ENCODE measurements around the gene SLC10A7. TPM values are rescaled to one million over a fixed set of nuclear protein-coding genes. Genes with fewer than 3 reads are reported as not detected.

Gene SLC10A7
- total RNA-seq, 1 donor from 2014 or later = 23.5 TPM

- Histone ChIP-seq H3K9me3 (peaks cover 8% of the 10 kb centered on the region), H3K4me1 (peaks cover 28% of the 10 kb centered on the region), H3K36me3 (no peaks in the 10 kb centered on the region), H3K4me3 (no peak overlapping the region), H3K27ac (peak overlapping the region; percentile 64), H3K27me3 (ENCODE audit: low read depth) (no peaks in the 10 kb centered on the region)
- ATAC-seq (no peak), DNase-seq (no peak)
- no peak for TF ChIP-seq CTCF (IDR thresholded peaks at IDR 0.05)
- intact Hi-C loops (cut with DNase I) = no loop called here
Measured at GRCh38 chr4:146236216-146236615, 285.5 kb downstream of the SLC10A7 start.

DNA sequence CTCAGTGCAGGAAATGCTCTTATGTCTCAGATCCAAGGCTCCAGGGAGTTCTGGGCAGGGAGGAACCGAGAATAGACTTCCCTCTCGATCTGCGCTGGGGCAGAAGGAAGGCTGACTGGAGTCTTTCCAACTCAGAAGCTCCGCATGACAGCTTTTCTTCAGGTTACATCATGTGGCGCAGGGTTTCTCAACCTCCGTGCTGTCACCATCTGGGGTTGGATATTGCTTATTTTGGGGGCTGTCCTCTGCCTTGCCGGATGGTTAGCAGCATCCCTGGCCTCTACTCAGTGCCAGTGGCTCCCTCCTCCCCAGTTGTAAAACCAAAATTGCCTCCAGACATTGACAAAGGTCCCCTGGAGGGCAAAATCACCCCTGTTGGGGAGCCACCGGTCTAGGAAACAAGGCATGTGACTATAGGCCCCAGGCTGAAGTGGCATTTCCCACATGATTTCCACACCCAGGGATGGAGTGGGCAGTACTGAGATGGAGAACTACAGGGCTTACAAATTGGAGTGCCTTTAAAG, 286.0 kb downstream of the SLC10A7 start:
- peak overlapping the region; percentile 64 for H3K27ac ChIP-seq
- H3K9me3 ChIP-seq = peaks cover 8% of the 10 kb centered on the region
- H3K27me3 ChIP-seq (ENCODE audit: low read depth) = no peaks in the 10 kb centered on the region
- ATAC-seq = peak; percentile 65
- intact Hi-C loops (cut with DNase I) = no loop called here
- no peaks in the 10 kb centered on the region for H3K36me3 ChIP-seq
- peaks cover 28% of the 10 kb centered on the region for H3K4me1 ChIP-seq
- H3K4me3 ChIP-seq = no peak overlapping the region
- peak; percentile 54 for DNase-seq
- no peak for TF ChIP-seq CTCF (IDR thresholded peaks at IDR 0.05)

GRCh38 chr4:146232131-146232722, 289.5 kb downstream of the SLC10A7 start:
- Histone ChIP-seq H3K4me3 (no peak overlapping the region), H3K27ac (no peak overlapping the region), H3K36me3 (no peaks in the 10 kb centered on the region), H3K4me1 (peaks cover 15% of the 10 kb centered on the region), H3K27me3 (ENCODE audit: low read depth) (no peaks in the 10 kb centered on the region), H3K9me3 (peaks cover 8% of the 10 kb centered on the region)
- no peak for TF ChIP-seq CTCF (IDR thresholded peaks at IDR 0.05)
- DNase-seq (no peak), ATAC-seq (no peak)
- intact Hi-C loops (cut with DNase I) = no loop called here

- Histone ChIP-seq H3K27me3 (ENCODE audit: low read depth) (no peaks in the 10 kb centered on the region), H3K4me3 (no peak overlapping the region), H3K9me3 (peaks cover 8% of the 10 kb centered on the region), H3K36me3 (no peaks in the 10 kb centered on the region), H3K4me1 (no peaks in the 10 kb centered on the region), H3K27ac (no peak overlapping the region)
- DNase-seq (no peak), ATAC-seq (no peak)
- intact Hi-C loops (cut with DNase I) = no loop called here
- TF ChIP-seq CTCF (IDR thresholded peaks at IDR 0.05) = no peak
Measured at GRCh38 chr4:146229406-146229805, 292.3 kb downstream of the SLC10A7 start.

DNA sequence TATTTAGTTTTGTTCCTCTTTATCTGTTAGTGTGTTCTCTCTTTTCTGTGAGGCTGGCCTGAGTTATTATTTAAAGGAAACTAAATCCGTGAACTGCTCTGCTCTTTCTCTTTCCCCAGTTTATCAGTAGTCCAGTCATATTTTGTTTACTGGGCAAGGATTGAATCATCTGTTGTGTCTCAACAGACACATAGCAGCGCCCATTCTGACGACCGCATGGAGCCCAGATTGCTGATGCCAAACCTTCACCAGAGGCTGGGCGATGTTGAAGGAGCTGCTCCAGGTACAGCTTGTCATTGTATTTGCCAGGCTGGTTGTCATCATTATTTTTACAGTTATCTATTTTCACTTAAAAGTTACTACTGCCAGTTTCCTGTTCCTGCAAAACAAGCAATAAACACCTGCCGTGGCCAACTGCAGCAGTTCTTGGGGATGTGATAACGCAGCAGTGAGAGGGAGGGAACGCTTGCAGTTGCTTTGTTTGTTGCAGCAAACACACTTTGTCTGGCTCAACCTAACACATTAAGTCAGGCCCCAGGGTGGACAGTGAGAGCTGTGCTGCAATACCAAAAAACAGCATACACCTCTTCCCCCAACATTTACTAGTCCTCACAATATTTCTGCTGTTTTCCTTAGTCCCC, 297.3 kb downstream of the SLC10A7 start:
- DNase-seq = no peak
- no peaks in the 10 kb centered on the region for H3K9me3 ChIP-seq
- no peaks in the 10 kb centered on the region for H3K4me1 ChIP-seq
- H3K27ac ChIP-seq = no peak overlapping the region
- no peak overlapping the region for H3K4me3 ChIP-seq
- ATAC-seq = no peak
- H3K27me3 ChIP-seq (ENCODE audit: low read depth) = no peaks in the 10 kb centered on the region
- no peak for TF ChIP-seq CTCF (IDR thresholded peaks at IDR 0.05)
- intact Hi-C loops (cut with DNase I) = no loop called here
- H3K36me3 ChIP-seq = no peaks in the 10 kb centered on the region
